Mesenchymal stem cell (in vitro differentiated cells and primary cell): ENCODE results near the gene VWA1. TPM values are rescaled to one million over a fixed set of nuclear protein-coding genes. Genes with fewer than 3 reads are reported as not detected.
A peak's percentile ranks its signal among the peaks of the same experiment; 100 is the strongest.

Experiments
- DNase-seq: peaks from one replicate; pipeline ENCODE4 v3.0.0-alpha.2; 2013
- H2AFZ ChIP-seq: one replicate; pipeline ENCODE4 v1.6.1; 2013; ENCODE audit warnings: low read depth, mild to moderate bottlenecking, control low read depth, inconsistent platforms, low read length, moderate library complexity
- H2AK5ac ChIP-seq: 2 replicates; pipeline ENCODE4 v1.6.1; 2013; ENCODE audit warnings: low read length, moderate library complexity, mild to moderate bottlenecking, inconsistent platforms; ENCODE audit not compliant: severe bottlenecking
- H2BK120ac ChIP-seq: one replicate; pipeline ENCODE4 v1.6.1; 2013; ENCODE audit warnings: low read depth, mild to moderate bottlenecking, inconsistent platforms, low read length, moderate library complexity
- H2BK12ac ChIP-seq, 2 experiments: one replicate each; pipeline ENCODE4 v1.6.1; 2013; ENCODE audit warnings: inconsistent platforms in 2 of 2, low read length in 2 of 2, mild to moderate bottlenecking in 2 of 2, moderate library complexity in 2 of 2, control low read depth in 1 of 2
- H2BK15ac ChIP-seq: one replicate; pipeline ENCODE4 v1.6.1; 2013; ENCODE audit warnings: mild to moderate bottlenecking, low read depth, inconsistent platforms; ENCODE audit not compliant: poor library complexity, severe bottlenecking
- H2BK5ac ChIP-seq: 2 replicates; pipeline ENCODE4 v1.6.1; 2013; ENCODE audit warnings: low read depth, mild to moderate bottlenecking, low read length, control low read depth, inconsistent platforms; ENCODE audit not compliant: poor library complexity, severe bottlenecking
- H3K14ac ChIP-seq, 2 experiments: one replicate each; pipeline ENCODE4 v1.6.1; 2013; ENCODE audit warnings: inconsistent platforms in 2 of 2, low read length in 2 of 2, control low read depth in 1 of 2, mild to moderate bottlenecking in 1 of 2, moderate library complexity in 1 of 2
- H3K18ac ChIP-seq, 2 experiments: one replicate each; pipeline ENCODE4 v1.6.1; 2013; ENCODE audit warnings: inconsistent platforms in 2 of 2, low read length in 2 of 2, control low read depth in 1 of 2, low read depth in 1 of 2, mild to moderate bottlenecking in 1 of 2
- H3K23ac ChIP-seq, 2 experiments: one replicate each; pipeline ENCODE4 v1.6.1; 2013; ENCODE audit warnings: inconsistent platforms in 2 of 2, low read length in 2 of 2, mild to moderate bottlenecking in 2 of 2, moderate library complexity in 2 of 2, control low read depth in 1 of 2
- H3K27ac ChIP-seq: 2 replicates; pipeline ENCODE4 v1.5.1; 2013; ENCODE audit warnings: mild to moderate bottlenecking, moderate library complexity, low read length, control low read depth, inconsistent platforms; ENCODE audit not compliant: poor library complexity, severe bottlenecking
- H3K27me3 ChIP-seq, 2 experiments: 2 replicates each; pipeline versions ENCODE4 v1.6.1 to v1.7.0; 2013; ENCODE audit warnings: low read length in 2 of 2, mild to moderate bottlenecking in 2 of 2, moderate library complexity in 2 of 2, control low read depth in 1 of 2, inconsistent platforms in 1 of 2; ENCODE audit not compliant: control insufficient read depth in 1 of 2, insufficient read depth in 1 of 2
- H3K36me3 ChIP-seq, 2 experiments: 2 replicates each; pipeline versions ENCODE4 v1.6.1 to v1.7.0; 2013; ENCODE audit warnings: low read length in 2 of 2, control low read depth in 1 of 2, inconsistent platforms in 1 of 2, low read depth in 1 of 2, mild to moderate bottlenecking in 1 of 2; ENCODE audit not compliant: insufficient read depth in 2 of 2, control insufficient read depth in 1 of 2
- H3K4ac ChIP-seq, 2 experiments: one replicate each; pipeline ENCODE4 v1.6.1; 2013; ENCODE audit warnings: inconsistent platforms in 2 of 2, low read length in 2 of 2, mild to moderate bottlenecking in 2 of 2, moderate library complexity in 2 of 2, control low read depth in 1 of 2, low read depth in 1 of 2
- H3K4me1 ChIP-seq: 2 replicates; pipeline ENCODE4 v1.6.1; 2013; ENCODE audit warnings: low read depth, low read length, control low read depth; ENCODE audit not compliant: control insufficient read depth, insufficient read depth
- H3K4me2 ChIP-seq: 2 replicates; pipeline ENCODE4 v1.6.1; 2013; ENCODE audit warnings: low read length, mild to moderate bottlenecking, inconsistent platforms; ENCODE audit not compliant: poor library complexity, severe bottlenecking
- H3K4me3 ChIP-seq, 2 experiments: 2 replicates each; pipeline versions ENCODE4 v1.5.1 to v1.7.0; 2013; ENCODE audit warnings: low read length in 2 of 2, mild to moderate bottlenecking in 2 of 2, control low read depth in 1 of 2, low read depth in 1 of 2; ENCODE audit not compliant: insufficient read depth in 1 of 2
- H3K79me1 ChIP-seq: replicated peaks from 2 replicates; pipeline ENCODE4 v1.6.1; 2013; ENCODE audit warnings: mild to moderate bottlenecking, control low read depth, low read length, inconsistent platforms; ENCODE audit not compliant: poor library complexity, severe bottlenecking
- H3K9ac ChIP-seq: 2 replicates; pipeline ENCODE4 v1.7.0; 2013; ENCODE audit warnings: mild to moderate bottlenecking, low read length, moderate library complexity
- H3K9me3 ChIP-seq: 2 replicates; pipeline ENCODE4 v1.7.0; 2013; ENCODE audit warnings: mild to moderate bottlenecking, low read length; ENCODE audit not compliant: control insufficient read depth
- H4K8ac ChIP-seq: one replicate; pipeline ENCODE4 v1.6.1; 2013; ENCODE audit warnings: inconsistent platforms, mild to moderate bottlenecking, low read length, moderate library complexity
- H4K91ac ChIP-seq: one replicate; pipeline ENCODE4 v1.6.1; 2013; ENCODE audit warnings: mild to moderate bottlenecking, low read length, inconsistent platforms
- WGBS: methylation state at CpG from one replicate; pipeline ENCODE4 v1.1.7; 2013; ENCODE audit warnings: mixed read lengths; 5-methylcytosine and 5-hydroxymethylcytosine counted together
- polyA plus RNA-seq, 2 experiments: library from polyadenylated mRNA; stranded (reverse); fragments of 200-250 nt; gene quantifications; one replicate each; pipeline ENCODE4 v1.2.3, GENCODE V29; 2013

VWA1 gene, protein sequence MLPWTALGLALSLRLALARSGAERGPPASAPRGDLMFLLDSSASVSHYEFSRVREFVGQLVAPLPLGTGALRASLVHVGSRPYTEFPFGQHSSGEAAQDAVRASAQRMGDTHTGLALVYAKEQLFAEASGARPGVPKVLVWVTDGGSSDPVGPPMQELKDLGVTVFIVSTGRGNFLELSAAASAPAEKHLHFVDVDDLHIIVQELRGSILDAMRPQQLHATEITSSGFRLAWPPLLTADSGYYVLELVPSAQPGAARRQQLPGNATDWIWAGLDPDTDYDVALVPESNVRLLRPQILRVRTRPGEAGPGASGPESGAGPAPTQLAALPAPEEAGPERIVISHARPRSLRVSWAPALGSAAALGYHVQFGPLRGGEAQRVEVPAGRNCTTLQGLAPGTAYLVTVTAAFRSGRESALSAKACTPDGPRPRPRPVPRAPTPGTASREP
- polyA plus RNA-seq (2013, experiment 1 of 2) = 7.3 TPM
- polyA plus RNA-seq (2013, experiment 2 of 2) = 7.5 TPM

DNA sequence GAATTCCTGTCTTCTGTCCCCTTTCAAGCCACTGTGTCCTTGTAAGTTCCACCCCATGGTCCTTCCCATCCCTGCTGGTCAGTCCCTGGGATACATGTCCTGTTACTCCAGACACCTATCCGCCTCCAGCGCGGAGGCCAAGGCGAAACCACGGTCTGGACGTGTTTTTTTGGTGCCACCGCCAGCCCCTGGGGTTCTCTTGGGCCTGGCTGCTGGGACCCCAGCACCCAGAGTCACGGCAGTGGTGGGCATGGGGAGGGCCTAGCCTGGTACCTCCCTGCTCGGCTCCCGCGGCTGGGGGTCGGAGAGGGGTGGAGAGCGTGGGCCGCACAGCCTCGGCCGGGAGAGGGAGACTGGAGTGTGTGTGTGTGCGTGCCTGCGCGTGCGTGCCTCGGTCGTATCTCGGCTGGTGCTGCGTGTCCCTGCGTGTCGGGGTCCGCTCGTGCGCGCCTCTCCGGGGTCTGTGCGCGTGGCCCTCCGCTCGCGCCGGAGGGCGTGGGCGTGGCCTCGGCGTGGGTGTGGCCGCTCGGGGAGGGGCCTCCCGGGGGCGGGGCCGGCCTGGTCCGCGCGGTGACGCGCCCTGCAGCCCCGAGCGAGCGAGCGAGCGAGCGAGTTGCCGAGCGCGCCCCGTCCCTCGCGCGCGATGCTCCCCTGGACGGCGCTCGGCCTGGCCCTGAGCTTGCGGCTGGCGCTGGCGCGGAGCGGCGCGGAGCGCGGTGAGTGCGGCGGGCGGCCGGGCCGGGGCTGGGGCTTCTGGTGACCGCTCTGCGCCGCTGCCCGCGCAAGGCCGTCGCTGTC lies at the start of gene VWA1:
Gene VWA1, plus strand, starts transcription at position 585 of the 798 bp plus-strand sequence. Its CDS starts 59 bp downstream, at position 644.
- H3K9ac ChIP-seq = no peak within 1 kb of the TSS
- H3K79me1 ChIP-seq = peaks cover 21% of the 10 kb centered on the region
- peak within 1 kb of the TSS; percentile 54 for H2AFZ ChIP-seq
- H2BK5ac ChIP-seq = peak within 1 kb of the TSS; percentile 14
- H3K18ac ChIP-seq = peak within 1 kb of the TSS; percentile 88 to 93
- peaks cover 0 to 33% of the 10 kb centered on the region in 2 experiments for H3K36me3 ChIP-seq
- peak; percentile 74 for DNase-seq
- H3K14ac ChIP-seq = peak within 1 kb of the TSS in 1 of 2 experiments; percentile 84
- H2BK12ac ChIP-seq = peak within 1 kb of the TSS; percentile 28 to 75
- H2BK120ac ChIP-seq = peak within 1 kb of the TSS; percentile 67
- WGBS = 14% methylated on average over 45 of the region's 89 CpGs
- H3K4me2 ChIP-seq = peak within 1 kb of the TSS; percentile 85
- H4K91ac ChIP-seq = peak within 1 kb of the TSS; percentile 78
- peak within 1 kb of the TSS; percentile 89 for H4K8ac ChIP-seq
- peak within 1 kb of the TSS; percentile 63 for H2AK5ac ChIP-seq
- H3K4me3 ChIP-seq = peak within 1 kb of the TSS; percentile 51 to 63
- H2BK15ac ChIP-seq = peak within 1 kb of the TSS; percentile 4
- peak within 1 kb of the TSS in 1 of 2 experiments; percentile 46 for H3K23ac ChIP-seq
- H3K27me3 ChIP-seq = peaks cover 0 to 26% of the 10 kb centered on the region in 2 experiments
- H3K4ac ChIP-seq = peak within 1 kb of the TSS; percentile 42 to 46
- no peaks in the 10 kb centered on the region for H3K9me3 ChIP-seq
- H3K27ac ChIP-seq = no peak within 1 kb of the TSS
- peaks cover 88% of the 10 kb centered on the region for H3K4me1 ChIP-seq

DNA sequence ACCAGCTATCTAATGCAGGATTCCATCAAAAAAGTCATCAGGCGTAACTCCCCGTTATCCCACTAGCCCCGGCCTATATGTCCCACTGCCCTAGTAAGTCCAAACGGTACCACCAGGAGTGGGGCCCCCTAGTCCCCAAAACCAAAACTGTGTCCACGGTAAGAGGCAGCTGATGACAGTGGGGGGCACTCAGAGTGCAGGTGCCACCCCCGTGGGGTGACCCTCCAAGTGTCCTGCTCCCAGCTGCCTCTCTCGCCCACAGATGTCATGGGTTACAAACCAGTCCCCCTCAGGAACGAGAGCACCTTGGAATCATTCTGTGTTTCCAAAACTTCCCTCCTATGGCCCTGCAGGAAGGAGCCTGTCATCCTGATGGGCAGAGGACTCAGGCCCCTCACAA lies 49.6 kb upstream of the VWA1 start:
- peaks cover 72 to 79% of the 10 kb centered on the region in 2 experiments for H3K36me3 ChIP-seq
- no peak overlapping the region for H3K4me2 ChIP-seq
- no peak overlapping the region for H3K4ac ChIP-seq
- peaks cover 1% of the 10 kb centered on the region for H3K4me1 ChIP-seq
- H3K4me3 ChIP-seq = no peak overlapping the region
- WGBS = 98% methylated on average over 8 of the region's 8 CpGs
- no peak overlapping the region for H2AFZ ChIP-seq
- H2BK5ac ChIP-seq = no peak overlapping the region
- no peak overlapping the region for H3K14ac ChIP-seq
- H2BK12ac ChIP-seq = no peak overlapping the region
- no peak overlapping the region for H2BK15ac ChIP-seq
- no peak overlapping the region for H2BK120ac ChIP-seq
- H4K91ac ChIP-seq = no peak overlapping the region
- no peak for DNase-seq
- H3K18ac ChIP-seq = no peak overlapping the region
- H3K27ac ChIP-seq = no peak overlapping the region
- H4K8ac ChIP-seq = no peak overlapping the region
- H3K27me3 ChIP-seq = no peaks in the 10 kb centered on the region
- no peak overlapping the region for H3K9ac ChIP-seq
- no peak overlapping the region for H2AK5ac ChIP-seq
- H3K79me1 ChIP-seq = peaks cover 39% of the 10 kb centered on the region
- no peaks in the 10 kb centered on the region for H3K9me3 ChIP-seq
- H3K23ac ChIP-seq = no peak overlapping the region

DNA sequence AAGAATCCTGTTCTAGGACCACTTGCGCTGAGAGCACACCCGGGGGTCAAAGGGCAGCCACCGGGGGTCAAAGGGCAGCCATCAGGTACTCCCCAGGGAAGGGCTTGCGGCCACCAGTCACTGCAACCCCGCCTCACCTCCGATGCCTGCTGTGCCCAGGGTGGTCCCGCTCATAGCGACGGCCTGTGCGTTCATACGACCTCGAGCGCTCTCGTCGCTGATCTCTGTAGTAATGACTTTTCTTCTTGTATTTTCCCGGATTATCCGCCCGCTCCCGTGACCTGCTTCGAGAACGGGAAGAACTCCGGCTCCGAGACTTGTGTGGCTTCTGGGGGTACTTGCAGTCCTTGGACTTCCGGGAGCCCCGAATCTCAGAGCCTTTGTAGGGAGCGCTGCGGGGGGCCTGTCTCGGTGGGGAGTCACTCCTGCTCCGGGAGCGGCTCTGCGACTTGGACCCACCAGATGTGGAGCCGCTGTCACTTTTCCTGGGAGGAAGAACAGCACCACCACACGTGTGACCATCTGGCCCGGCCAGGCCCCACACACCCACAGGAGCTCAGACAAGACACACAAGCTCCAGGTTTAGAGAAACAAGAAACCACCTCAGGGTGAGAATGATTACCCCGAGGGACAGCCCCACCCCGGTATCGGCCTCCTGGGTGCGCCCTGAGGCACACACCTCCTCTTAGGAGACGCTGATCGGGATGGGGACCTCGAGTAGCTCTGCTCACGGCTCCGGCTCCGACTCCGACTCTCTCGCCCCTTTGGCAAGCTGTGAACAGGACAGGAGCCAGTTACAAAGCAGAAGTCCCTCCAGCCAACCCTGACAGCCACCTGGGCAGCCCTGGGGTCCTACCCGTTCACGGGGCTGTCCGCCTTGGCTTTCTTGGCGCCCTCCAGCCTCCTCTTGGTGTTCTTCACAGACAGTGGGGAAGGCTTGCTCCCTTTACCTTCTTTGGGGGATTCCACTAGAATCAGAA lies 48.1 kb upstream of the VWA1 start:
- no peak for DNase-seq
- Histone ChIP-seq H3K36me3 (peaks cover 78 to 79% of the 10 kb centered on the region in 2 experiments), H3K4me1 (peaks cover 1% of the 10 kb centered on the region), H2AFZ (no peak overlapping the region), H3K14ac (no peak overlapping the region), H3K27ac (no peak overlapping the region), H2BK12ac (no peak overlapping the region), H2BK15ac (no peak overlapping the region), H3K4ac (no peak overlapping the region), H3K4me2 (no peak overlapping the region), H3K18ac (no peak overlapping the region), H4K8ac (no peak overlapping the region), H3K79me1 (peaks cover 35% of the 10 kb centered on the region), H4K91ac (no peak overlapping the region), H2AK5ac (no peak overlapping the region), H2BK120ac (no peak overlapping the region), H3K9ac (no peak overlapping the region), H3K23ac (no peak overlapping the region), H3K4me3 (no peak overlapping the region), H3K9me3 (no peaks in the 10 kb centered on the region), H2BK5ac (no peak overlapping the region), H3K27me3 (no peaks in the 10 kb centered on the region)
- 98% methylated on average over 50 of the region's 50 CpGs for WGBS
